ENCODE measurements around the gene SRSF1.

DNA sequence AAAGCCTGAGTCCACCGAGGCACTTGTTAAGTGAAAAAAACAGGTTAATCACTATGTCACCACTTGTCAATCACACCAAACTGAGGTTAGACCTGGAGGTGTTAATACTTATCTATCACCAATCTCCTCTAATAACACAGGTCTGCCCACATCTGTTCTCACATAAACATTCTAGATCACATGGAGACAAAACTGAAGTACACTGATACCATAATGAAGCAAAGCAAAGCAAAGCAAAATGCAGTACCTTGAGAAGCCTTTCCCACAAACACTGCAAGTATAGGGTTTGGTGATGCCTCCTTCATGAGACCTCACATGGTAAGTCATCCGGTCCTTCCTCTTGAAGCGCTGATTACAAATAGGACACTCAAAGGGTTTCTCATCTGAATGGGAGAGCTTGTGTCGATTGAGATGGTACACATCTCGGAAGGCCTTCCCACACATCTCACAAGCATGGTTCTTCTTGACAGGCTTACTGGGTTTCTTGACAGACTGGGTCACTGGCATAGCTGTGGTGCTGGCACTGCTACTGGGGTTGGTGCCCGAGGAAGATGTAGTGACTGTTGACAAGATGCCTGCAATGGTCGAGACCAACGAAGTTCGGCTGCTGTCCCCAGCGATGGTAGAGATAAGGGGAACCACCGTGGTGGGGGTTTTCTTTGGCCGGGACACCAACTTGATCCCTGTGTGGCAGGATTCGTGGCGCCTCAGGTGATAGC, 24.4 kb downstream of the SRSF1 start:
- TF ChIP-seq, protein P1, sequence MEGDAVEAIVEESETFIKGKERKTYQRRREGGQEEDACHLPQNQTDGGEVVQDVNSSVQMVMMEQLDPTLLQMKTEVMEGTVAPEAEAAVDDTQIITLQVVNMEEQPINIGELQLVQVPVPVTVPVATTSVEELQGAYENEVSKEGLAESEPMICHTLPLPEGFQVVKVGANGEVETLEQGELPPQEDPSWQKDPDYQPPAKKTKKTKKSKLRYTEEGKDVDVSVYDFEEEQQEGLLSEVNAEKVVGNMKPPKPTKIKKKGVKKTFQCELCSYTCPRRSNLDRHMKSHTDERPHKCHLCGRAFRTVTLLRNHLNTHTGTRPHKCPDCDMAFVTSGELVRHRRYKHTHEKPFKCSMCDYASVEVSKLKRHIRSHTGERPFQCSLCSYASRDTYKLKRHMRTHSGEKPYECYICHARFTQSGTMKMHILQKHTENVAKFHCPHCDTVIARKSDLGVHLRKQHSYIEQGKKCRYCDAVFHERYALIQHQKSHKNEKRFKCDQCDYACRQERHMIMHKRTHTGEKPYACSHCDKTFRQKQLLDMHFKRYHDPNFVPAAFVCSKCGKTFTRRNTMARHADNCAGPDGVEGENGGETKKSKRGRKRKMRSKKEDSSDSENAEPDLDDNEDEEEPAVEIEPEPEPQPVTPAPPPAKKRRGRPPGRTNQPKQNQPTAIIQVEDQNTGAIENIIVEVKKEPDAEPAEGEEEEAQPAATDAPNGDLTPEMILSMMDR (IDR thresholded peaks at IDR 0.05), result no peak
- no peak for TF ChIP-seq EP300 (IDR thresholded peaks at IDR 0.05)

Measured in ovary (tissue), 3 donors.